Liver (tissue), 9 donors: ENCODE measurements around the gene MINK1. TPM values are rescaled to one million over a fixed set of nuclear protein-coding genes. Genes with fewer than 3 reads are reported as not detected.

ENCODE experiments used
- DNase-seq: peaks from one replicate; pipeline ENCODE4 v3.0.0-alpha.2; 2017; ENCODE audit warnings: low spot score
- H3K27ac ChIP-seq, 2 donors: one replicate each; pipeline ENCODE4 v1.7.0; 2013; ENCODE audit warnings: inconsistent platforms in 2 of 2, low read length in 2 of 2, control low read depth in 1 of 2, low read depth in 1 of 2, mild to moderate bottlenecking in 1 of 2
- H3K27me3 ChIP-seq, 4 donors: one replicate each; pipeline versions ENCODE4 v1.6.1 to v1.7.0; 2013; ENCODE audit warnings: low read length in 3 of 4, inconsistent platforms in 1 of 4, mild to moderate bottlenecking in 1 of 4, moderate library complexity in 1 of 4; ENCODE audit not compliant: control insufficient read depth in 4 of 4, insufficient read depth in 4 of 4
- H3K36me3 ChIP-seq, 4 donors: one replicate each; pipeline versions ENCODE4 v1.6.1 to v1.7.0; 2013; ENCODE audit warnings: low read length in 3 of 4, mild to moderate bottlenecking in 3 of 4, low read depth in 1 of 4, moderate library complexity in 1 of 4; ENCODE audit not compliant: control insufficient read depth in 4 of 4, insufficient read depth in 3 of 4
- H3K4me1 ChIP-seq, 4 donors: one replicate each; pipeline versions ENCODE4 v1.6.1 to v1.7.0; 2013; ENCODE audit warnings: low read length in 3 of 4, mild to moderate bottlenecking in 3 of 4, moderate library complexity in 1 of 4; ENCODE audit not compliant: control insufficient read depth in 4 of 4, insufficient read depth in 4 of 4
- H3K4me3 ChIP-seq, 3 donors: one replicate each; pipeline versions ENCODE4 v1.6.1 to v1.7.0; 2013; ENCODE audit warnings: low read length in 3 of 3, control low read depth in 1 of 3, low read depth in 1 of 3, mild to moderate bottlenecking in 1 of 3
- H3K9ac ChIP-seq, 2 donors: one replicate each; pipeline ENCODE4 v1.7.0; 2013; ENCODE audit warnings: low read length in 2 of 2, mild to moderate bottlenecking in 2 of 2, moderate library complexity in 2 of 2, control low read depth in 1 of 2, low read depth in 1 of 2
- H3K9me3 ChIP-seq, 4 donors: one replicate each; pipeline versions ENCODE4 v1.6.1 to v1.7.0; 2013; ENCODE audit warnings: low read length in 3 of 4; ENCODE audit not compliant: control insufficient read depth in 4 of 4
- CTCF ChIP-seq: fragments of 150-350 bp; IDR thresholded peaks from 2 replicates; pipeline ENCODE4 v1.5.1; 2017; ENCODE audit warnings: improper control_type of control experiment, low read depth, low read length; ENCODE audit not compliant: missing input control
- EGR1 ChIP-seq, 2 donors: IDR thresholded peaks; 2 replicates each; pipeline ENCODE4 v1.6.1; 2016 to 2018; ENCODE audit warnings: antibody characterized with exemption in 2 of 2, low read depth in 2 of 2
- FOXA1 ChIP-seq: IDR thresholded peaks from 2 replicates; pipeline ENCODE4 v1.6.1; 2016; ENCODE audit warnings: antibody characterized with exemption
- FOXA2 ChIP-seq: IDR thresholded peaks from 2 replicates; pipeline ENCODE4 v1.6.1; 2016; ENCODE audit warnings: antibody characterized with exemption
- GABPA ChIP-seq, 2 donors: IDR thresholded peaks in 1 of 2; conservative IDR thresholded peaks in 1 of 2; 2 replicates each; pipeline ENCODE4 v1.6.1; 2016; ENCODE audit warnings: antibody characterized with exemption in 2 of 2, mild to moderate bottlenecking in 1 of 2, moderate library complexity in 1 of 2
- HNF4A ChIP-seq, 2 donors: conservative IDR thresholded peaks; 2 replicates each; pipeline ENCODE4 v1.6.1; 2016; ENCODE audit warnings: antibody characterized with exemption in 2 of 2, mild to moderate bottlenecking in 2 of 2
- HNF4G ChIP-seq: IDR thresholded peaks from 2 replicates; pipeline ENCODE4 v1.6.1; 2016; ENCODE audit warnings: antibody characterized with exemption
- JUND ChIP-seq, 2 donors: IDR thresholded peaks; 2 replicates each; pipeline ENCODE4 v1.6.1; 2016; ENCODE audit warnings: antibody characterized with exemption in 2 of 2
- NR2F2 ChIP-seq: IDR thresholded peaks from 2 replicates; pipeline ENCODE4 v1.6.1; 2016; ENCODE audit warnings: antibody characterized with exemption
- RAD21 ChIP-seq, 2 donors: IDR thresholded peaks; 2 replicates each; pipeline ENCODE4 v1.6.1; 2016; ENCODE audit warnings: antibody characterized with exemption in 2 of 2, mild to moderate bottlenecking in 2 of 2
- REST ChIP-seq: IDR thresholded peaks from 2 replicates; pipeline ENCODE4 v1.6.1; 2016; ENCODE audit warnings: antibody characterized with exemption, mild to moderate bottlenecking
- RXRA ChIP-seq, 2 donors: IDR thresholded peaks; 2 replicates each; pipeline ENCODE4 v1.6.1; 2017 to 2018; ENCODE audit warnings: antibody characterized with exemption in 2 of 2, mild to moderate bottlenecking in 1 of 2
- SP1 ChIP-seq: IDR thresholded peaks from 2 replicates; pipeline ENCODE4 v1.6.1; 2018; ENCODE audit warnings: antibody characterized with exemption, mild to moderate bottlenecking
- TAF1 ChIP-seq: conservative IDR thresholded peaks from 2 replicates; pipeline ENCODE4 v1.6.1; 2016; ENCODE audit warnings: antibody characterized with exemption, mild to moderate bottlenecking
- ZBTB33 ChIP-seq: IDR thresholded peaks from 2 replicates; pipeline ENCODE4 v1.6.1; 2016; ENCODE audit warnings: antibody characterized with exemption
- WGBS: extraction: QIAGEN DNeasy Blood & Tissue Kit; methylation state at CpG from one replicate; pipeline ENCODE4 v1.1.7; 2013; 5-methylcytosine and 5-hydroxymethylcytosine counted together
- polyA plus RNA-seq, 2 donors: library from polyadenylated mRNA; stranded (reverse) in 1 of 2; unstranded in 1 of 2; fragments of 200-250 nt in 1 of 2; fragments of >200 nt in 1 of 2; fragmentation: Nextera tagmentation in 1 of 2; extraction: Ambion mirVana in 1 of 2; gene quantifications; one replicate each; pipeline versions ENCODE4 v1.2.1 to v1.2.3, GENCODE V29; 2013 to 2015
- total RNA-seq, 2 donors: library from RNA; depleted of rRNA; stranded (reverse); fragments of >200 nt; gene quantifications; one replicate each; pipeline ENCODE4 v1.2.3, GENCODE V29; 2014
- TF ChIP-seq, protein P1 (sequence below): IDR thresholded peaks from 2 replicates; pipeline ENCODE4 v1.6.1; 2016; ENCODE audit warnings: antibody characterized with exemption
- TF ChIP-seq, protein P2 (sequence below): IDR thresholded peaks from 2 replicates; pipeline ENCODE4 v1.6.1; 2016; ENCODE audit warnings: antibody characterized with exemption
- donor health status: healthy.
- donor health status: healthy.
- donor health status: healthy.
- donor health status: healthy.
- donor health status: healthy.

Gene MINK1
- total and polyA plus RNA-seq, 4 donors: 6.9 to 30.6 (median 21.1) TPM

- H3K9ac ChIP-seq: no peak overlapping the region
- no peak for DNase-seq
- no peak overlapping the region for H3K27ac ChIP-seq
- TF ChIP-seq NR2F2: peak; percentile 54
- TF ChIP-seq HNF4G: no peak
- H3K9me3 ChIP-seq: no peaks in the 10 kb centered on the region
- peaks cover 0 to 4% (median 0%) of the 10 kb centered on the region in 4 donors for H3K36me3 ChIP-seq
- WGBS: 75% methylated on average over 8 of the region's 8 CpGs
- H3K4me3 ChIP-seq: no peak overlapping the region
- H3K4me1 ChIP-seq: peaks cover 0 to 3% (median 0%) of the 10 kb centered on the region in 4 donors
- H3K27me3 ChIP-seq: no peaks in the 10 kb centered on the region
Observed at GRCh38 chr17:4872786-4873185, 39.6 kb downstream of the MINK1 start.

DNA sequence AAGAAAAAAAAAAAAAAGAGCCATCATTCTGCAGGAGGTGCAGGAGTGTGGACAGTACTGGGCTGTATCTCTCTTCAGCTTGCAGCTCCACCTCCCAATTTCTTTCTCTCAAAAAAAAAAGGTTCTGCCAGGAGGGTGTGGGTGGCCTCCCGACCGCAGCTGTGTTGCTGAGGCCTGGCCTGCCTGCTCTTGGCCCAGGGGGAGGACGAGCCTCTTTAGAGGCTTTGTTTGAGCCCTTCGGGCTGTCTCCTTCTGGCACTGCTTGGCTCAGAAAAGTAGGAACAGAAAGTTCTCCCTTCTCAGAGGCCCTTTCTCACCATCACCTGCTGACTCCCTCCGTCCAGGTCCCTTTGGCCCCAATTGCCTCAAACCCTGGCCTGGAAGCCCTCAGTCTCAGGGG, 43.9 kb downstream of the MINK1 start:
- no peak for DNase-seq
- Histone ChIP-seq H3K4me1 (peaks cover 0 to 3% (median 0%) of the 10 kb centered on the region in 4 donors), H3K27me3 (no peaks in the 10 kb centered on the region), H3K9me3 (no peaks in the 10 kb centered on the region), H3K27ac (no peak overlapping the region), H3K4me3 (no peak overlapping the region), H3K9ac (no peak overlapping the region), H3K36me3 (peaks cover 0 to 17% (median 4%) of the 10 kb centered on the region in 4 donors)
- TF ChIP-seq, protein P1, sequence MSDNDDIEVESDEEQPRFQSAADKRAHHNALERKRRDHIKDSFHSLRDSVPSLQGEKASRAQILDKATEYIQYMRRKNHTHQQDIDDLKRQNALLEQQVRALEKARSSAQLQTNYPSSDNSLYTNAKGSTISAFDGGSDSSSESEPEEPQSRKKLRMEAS: no peak
- TF ChIP-seq FOXA2 (no peak), RAD21 (IDR thresholded peaks at IDR 0.05) (no peak), ZBTB33 (no peak), GABPA (IDR thresholded peaks at IDR 0.05 in 1 of 2, conservative IDR thresholded peaks at IDR 0.05 in 1 of 2) (no peak), HNF4G (no peak), EGR1 (IDR thresholded peaks at IDR 0.05; ENCODE audit: low read depth in 2 of 2) (no peak), SP1 (no peak), RXRA (IDR thresholded peaks at IDR 0.05) (no peak), REST (no peak), CTCF (no peak), NR2F2 (no peak), TAF1 (no peak), JUND (IDR thresholded peaks at IDR 0.05) (no peak), FOXA1 (no peak), HNF4A (conservative IDR thresholded peaks at IDR 0.05) (no peak)
- TF ChIP-seq, protein P2, sequence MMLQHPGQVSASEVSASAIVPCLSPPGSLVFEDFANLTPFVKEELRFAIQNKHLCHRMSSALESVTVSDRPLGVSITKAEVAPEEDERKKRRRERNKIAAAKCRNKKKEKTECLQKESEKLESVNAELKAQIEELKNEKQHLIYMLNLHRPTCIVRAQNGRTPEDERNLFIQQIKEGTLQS: no peak
- 94% methylated on average over 5 of the region's 5 CpGs for WGBS
